Right renal pelvis (tissue), 4 donors: ENCODE data around the gene NOL9. TPM values are rescaled to one million over a fixed set of nuclear protein-coding genes. Genes with fewer than 3 reads are reported as not detected.

Experiments
- DNase-seq, 4 donors: peaks; one replicate each; pipeline ENCODE4 v3.0.0-alpha.2; 2013; ENCODE audit warnings: low read depth in 4 of 4, low spot score in 3 of 4, missing footprints in 1 of 4
- polyA plus RNA-seq, 4 donors: library from polyadenylated mRNA; unstranded; fragments of 120-200 nt; gene quantifications; one replicate each; pipeline ENCODE4 v1.2.1, GENCODE V29; 2013; ENCODE audit not compliant: insufficient read length in 4 of 4

The NOL9 gene
- polyA plus RNA-seq, 4 donors = 15.4 to 19.1 (median 16.3) TPM

GRCh38 chr1:6491966-6492365 is 62.3 kb downstream of the NOL9 start:
- DNase-seq = no peak

DNA sequence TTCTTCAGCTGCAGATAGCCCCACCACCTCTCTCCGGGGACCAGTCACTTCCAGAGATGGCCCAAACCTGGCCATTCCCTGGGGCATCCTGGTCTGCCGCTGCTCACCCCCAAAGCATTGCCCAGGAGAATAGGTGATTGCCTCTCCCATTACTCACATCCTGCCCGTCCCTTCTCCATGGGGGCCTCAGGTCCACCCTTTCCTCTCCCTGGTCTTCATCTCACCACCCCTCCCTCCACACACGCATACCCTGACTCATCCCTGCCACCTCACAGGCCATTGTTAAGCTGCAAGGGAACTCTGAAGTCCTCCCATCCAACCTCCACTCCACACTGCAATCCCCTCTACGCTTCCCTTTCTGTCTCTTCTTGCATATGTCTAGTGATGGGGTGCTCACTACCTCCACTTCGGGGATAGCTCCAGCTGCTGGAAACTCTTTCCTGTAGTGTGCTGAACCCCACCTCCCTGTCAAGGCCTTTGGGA is 62.8 kb downstream of the NOL9 start, which contains the start of gene PLEKHG5:
TSS of gene PLEKHG5 (minus strand) at position 188 of the 483 bp plus-strand sequence. CDS start 14,096 bp downstream, outside the sequence.
- no peak for DNase-seq

DNA sequence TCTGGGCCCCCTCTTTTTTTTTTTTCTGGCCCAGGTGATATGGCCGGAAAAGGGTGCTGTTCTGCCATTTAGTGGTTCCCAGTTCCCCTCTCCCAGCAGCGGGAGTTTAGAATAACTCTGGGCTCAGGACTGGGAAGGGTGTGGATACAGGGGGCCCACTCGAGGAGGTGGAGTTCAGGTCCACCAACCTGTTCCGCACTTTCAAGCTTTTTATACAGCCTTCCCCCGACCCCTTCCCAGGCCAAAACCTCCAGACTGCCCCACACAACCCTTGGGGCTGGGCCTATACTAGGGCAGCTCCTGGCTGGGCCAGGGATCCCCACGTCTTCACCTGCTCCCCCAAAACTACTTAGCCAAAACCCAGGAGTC is 63.2 kb downstream of the NOL9 start:
- no peak for DNase-seq

DNA sequence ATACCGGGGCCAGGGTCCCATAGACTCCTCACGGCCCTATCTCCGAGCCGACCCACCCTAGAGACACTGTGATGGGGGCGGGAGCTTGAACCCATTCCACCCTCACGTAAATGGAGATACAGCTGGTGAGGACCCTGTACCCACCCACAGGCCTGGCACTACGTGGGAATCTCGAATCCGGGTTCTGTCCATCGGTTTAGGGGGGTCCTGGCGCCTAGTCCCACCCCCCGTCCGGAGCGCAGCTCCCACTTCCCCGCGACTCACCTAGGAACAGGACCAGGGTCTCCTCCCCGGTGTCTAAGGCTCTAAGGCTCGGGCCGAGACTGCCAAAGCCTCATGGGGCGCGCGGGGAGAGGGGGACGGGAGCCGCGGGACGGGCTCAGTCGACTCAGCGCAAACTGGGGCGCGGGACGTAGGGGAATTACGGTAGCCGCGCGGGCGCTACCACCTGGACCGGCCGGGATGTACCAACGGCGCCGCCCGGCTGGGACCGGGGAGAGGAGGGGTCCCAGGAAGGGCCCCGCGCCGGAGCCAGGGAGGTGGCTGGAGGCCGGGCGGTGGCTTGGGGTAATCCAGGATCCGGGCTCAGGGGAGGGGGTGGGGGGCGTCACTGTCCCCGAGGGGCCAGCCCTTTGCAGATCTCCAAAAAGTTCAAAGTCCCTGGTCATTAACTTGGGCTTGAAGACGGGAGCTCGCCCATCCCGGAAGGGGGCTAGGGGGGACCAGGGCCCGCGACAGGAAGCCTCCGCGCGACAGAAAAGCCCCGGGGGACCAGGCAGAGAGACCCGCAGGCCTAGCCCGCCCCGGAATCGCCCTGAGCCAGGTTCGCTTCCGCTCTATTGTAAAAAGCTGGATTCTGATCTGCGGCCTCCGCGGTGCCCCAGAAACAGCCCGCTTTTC is 63.9 kb downstream of the NOL9 start:
- peak in 3 of 4 donors; percentile 57 to 65 (median 61) for DNase-seq

- DNase-seq = peak in 2 of 4 donors; percentile 48 to 70
Measured at GRCh38 chr1:6489799-6490180, 64.5 kb downstream of the NOL9 start.

- no peak for DNase-seq
Measured at GRCh38 chr1:6489383-6489765, 64.9 kb downstream of the NOL9 start.

DNA sequence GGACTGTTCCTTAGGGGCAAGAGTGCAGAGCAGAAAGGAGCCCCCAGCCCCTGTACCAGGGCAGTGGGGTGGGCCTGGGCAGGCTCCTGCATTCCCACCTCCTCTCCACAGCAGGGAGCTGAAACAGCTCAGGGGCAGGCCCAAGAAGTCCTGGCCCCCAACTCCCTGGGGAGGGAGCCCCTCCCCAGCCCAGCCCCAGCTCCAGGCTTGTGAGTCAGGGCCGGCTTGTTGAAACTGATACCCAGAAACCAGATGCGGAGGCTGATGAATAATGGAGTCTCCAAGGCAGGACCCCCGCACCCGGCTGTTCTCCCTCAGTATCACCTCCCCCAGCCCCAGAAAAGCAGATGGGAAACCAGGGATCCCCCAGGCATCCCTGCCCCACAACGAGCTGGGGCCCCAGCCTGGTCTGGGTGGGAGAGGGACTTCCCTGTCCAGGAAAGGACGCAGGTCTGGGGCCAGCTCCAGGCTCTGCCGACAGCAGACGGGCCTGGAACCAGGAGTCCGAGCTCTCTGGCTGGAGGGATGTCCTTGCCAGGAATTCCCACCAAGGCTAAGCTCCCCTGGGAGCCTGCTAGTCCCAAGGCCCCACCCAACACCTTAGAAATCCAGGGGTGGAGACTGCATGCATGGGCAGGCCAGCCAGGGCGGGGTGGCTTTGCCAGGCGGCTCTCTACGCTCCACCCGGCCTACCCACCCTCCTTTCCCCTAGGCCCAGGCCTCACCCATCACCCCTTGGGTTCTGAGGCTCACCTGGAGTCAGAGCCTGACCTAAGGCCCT is 65.5 kb downstream of the NOL9 start:
- DNase-seq = no peak

DNA sequence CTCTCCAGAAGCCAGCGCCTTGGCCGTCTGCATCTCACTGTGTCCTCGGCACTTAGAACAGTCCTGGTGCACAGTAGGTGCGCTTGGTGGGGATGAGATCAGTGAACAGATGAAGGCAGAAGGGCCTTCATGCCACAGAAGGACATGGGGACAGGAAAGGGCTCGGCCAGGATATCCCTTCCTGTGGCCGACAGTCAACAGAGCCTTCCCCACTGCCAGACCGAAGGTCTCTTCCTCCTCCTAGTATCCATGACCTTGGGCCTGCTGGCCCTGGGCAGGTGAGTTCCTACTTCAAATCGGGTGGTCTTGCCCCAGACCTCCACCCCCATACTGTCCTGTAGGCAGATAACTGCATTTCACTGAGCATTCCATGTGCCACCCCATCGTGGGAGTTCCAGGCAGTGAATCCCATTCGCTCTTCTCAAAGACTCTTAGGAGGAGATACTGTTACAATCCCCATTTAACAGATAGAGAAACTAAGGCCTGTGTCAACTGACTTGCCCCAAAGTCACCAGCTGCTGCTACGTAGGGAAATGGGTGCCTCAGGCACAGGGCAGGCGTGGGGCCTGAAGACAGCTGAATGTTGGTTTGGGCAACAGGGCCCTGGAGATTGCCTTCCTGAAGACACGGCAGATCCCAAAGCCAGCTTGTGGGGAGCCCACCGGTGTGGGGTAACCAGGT is 66.4 kb downstream of the NOL9 start:
- no peak for DNase-seq

- DNase-seq = peak; percentile 73 to 86 (median 81)
Measured at GRCh38 chr1:6486433-6487011, 67.8 kb downstream of the NOL9 start.

DNA sequence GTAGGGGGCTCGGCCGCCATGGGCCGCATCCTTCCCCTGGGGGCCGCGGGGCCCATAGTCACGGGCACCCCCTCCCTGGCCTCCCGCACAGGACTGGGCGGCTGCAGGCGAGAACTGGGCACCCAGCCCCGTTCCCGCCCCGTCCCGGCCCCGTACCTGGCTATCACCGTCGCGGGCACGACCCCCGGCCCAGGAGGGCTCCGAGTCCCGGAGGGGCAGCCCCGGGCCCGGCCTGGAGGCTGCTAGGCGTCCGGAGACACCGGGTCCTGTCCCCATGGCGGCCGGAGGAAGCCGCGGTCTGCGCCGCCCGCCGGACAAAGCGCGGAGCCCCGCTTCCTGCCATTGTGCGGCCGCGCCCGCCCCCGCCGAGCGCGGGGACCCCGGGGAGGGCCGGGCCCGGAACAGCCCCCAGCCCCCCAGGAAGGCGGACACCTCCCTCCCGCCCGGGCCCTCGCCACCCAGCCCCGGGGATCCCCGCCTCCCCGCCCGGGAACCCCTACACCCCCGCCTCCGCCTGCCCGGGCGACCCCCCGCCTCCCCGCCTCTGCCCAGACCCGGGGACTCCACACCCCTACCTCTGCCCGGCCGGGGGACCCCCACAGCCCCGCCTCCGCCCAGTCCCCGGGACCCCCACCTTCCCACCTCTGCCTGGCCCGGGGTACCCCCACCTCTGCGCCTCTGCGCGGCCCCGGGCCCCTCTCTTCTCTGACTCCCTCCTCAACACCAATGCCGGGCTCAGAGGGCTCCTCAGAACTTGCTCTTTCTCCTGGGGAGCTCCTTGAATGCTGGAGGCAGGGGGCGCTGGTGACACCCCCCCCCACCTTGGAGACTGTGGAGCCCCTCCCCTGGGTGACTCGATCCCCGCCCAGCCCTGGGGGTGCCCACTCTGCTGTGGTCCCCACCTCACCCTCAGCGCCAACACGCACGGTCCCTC is 68.9 kb downstream of the NOL9 start:
- no peak for DNase-seq

GRCh38 chr1:6484826-6485167 is 69.5 kb downstream of the NOL9 start:
- no peak for DNase-seq

DNA sequence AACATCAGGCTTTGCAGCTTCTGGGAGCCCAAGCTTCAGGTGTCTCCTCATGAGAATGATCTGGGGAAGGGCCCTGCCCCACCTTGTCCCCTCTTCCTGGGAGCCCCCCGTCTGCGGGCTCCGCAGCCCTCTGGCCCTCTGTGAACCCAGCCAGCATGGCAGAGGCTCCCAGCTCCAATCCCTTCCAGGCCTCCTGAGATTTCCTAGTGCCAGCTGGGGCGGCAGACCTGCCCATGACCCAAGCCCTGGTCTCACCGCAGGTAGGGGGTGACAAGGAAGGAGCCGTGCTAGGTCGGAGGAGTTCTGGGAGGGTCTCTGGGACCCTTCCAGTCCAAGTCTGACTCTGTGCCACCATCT is 70.6 kb downstream of the NOL9 start:
- no peak for DNase-seq

DNA sequence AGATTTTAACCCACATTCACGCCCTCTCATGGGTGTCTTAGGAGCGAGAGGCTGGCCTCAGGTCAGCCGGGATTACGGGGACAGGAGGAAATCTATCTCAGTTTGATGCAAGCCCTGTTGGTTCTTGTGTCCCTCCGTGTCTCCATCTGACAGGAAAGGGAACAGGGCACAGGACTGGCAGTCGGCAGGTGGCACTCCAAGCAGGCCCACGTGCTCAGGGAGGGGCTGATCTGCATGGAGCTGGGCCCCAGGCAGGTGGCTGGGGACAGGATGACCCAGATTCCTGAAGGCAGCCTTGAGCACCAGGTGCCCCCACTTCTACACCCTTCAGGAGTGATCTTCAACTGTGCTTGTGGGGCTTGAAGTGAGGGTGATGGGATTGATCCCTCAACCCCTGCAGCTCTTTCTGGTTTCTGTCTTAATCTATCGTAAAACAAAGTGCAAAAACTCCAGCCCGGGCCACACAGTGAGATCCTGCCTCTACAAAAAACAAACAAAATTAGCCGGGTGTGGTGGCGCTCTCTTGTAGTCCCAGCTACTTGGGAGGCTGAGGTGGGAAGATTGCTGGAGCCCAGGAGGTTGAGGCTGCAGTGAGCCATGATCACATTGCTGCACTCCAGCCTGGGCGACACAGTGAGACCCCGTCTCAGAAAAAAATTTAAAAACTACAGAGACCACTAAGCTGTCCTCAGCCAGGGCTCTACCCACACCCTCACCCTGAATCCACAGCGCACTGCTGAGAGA is 71.1 kb downstream of the NOL9 start:
- DNase-seq = no peak

DNA sequence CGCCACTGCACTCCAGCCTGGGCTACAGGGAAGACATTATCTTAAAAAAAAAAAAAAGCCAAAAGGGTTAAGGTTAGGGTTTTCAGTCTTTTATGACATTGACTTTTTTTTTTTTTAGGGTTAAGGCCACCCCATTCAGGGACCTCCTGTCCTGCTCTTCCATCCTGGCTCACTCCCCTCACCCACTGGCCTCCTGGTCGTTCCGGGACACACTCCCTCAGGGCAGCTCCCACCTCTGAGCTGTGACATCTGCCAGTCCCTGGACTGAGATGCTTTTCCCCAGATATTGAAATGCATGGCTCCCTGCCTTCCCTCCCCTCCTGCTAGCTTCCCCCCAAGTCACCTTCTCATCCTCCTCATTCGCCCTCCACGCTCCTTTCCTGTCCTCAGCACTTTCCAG is 72.5 kb downstream of the NOL9 start:
- DNase-seq = no peak

- no peak for DNase-seq
Measured at GRCh38 chr1:6477039-6477820, 77.1 kb downstream of the NOL9 start.

- no peak for DNase-seq
Measured at GRCh38 chr1:6476483-6476882, 77.8 kb downstream of the NOL9 start.

- no peak for DNase-seq
Measured at GRCh38 chr1:6475381-6476133, 78.8 kb downstream of the NOL9 start.
